ES-I3 (cell line): ENCODE results near the gene OPALIN.
"Not testable (repeated sequence)": the region's sequence is repeated elsewhere in the genome, so short reads cannot be mapped to it uniquely, and the experiment has no call there.

Source experiments
- H3K36me3 ChIP-seq: 2 replicates; pipeline ENCODE4 v1.6.1; 2013; ENCODE audit warnings: mild to moderate bottlenecking, low read length, control low read depth, moderate library complexity; ENCODE audit not compliant: insufficient read depth
- H3K4me1 ChIP-seq: 2 replicates; pipeline ENCODE4 v1.6.1; 2013; ENCODE audit warnings: mild to moderate bottlenecking, control low read depth, low read length; ENCODE audit not compliant: insufficient read depth
- H3K9ac ChIP-seq: 2 replicates; pipeline ENCODE4 v1.6.1; 2013; ENCODE audit warnings: low read depth, mild to moderate bottlenecking, low read length, moderate library complexity
- H3K9me3 ChIP-seq: 2 replicates; pipeline ENCODE4 v1.6.1; 2013; ENCODE audit warnings: mild to moderate bottlenecking, low read length, moderate library complexity; ENCODE audit not compliant: control insufficient read depth, insufficient read depth

Gene OPALIN

DNA sequence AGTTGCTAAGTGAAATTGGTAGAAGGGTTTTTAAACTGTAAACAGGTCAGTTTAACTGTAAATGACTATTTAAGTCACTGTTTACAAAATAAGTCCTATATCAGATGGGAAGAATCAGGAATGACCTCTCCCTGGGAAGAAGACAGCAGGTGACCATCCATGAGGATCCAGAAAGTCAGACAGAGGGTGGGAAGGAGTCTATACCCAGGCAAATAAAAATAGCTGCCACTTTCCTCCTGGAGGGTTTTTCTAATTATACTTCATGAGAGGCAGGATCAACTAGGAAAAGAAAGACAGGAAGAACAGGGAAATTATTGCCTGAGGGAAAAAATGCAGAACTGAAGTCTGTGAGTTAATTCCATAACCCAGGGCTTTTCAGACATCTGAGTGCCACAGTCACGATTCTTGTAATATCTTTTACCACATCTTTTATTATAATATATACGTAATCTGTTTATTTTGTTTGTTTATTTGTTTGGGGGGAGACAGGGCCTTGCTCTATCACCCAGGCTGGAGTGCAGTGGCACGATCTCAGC, 47.6 kb downstream of the OPALIN start:
- Histone ChIP-seq H3K9ac (no peak overlapping the region), H3K9me3 (no peaks in the 10 kb centered on the region), H3K4me1 (peaks cover 48% of the 10 kb centered on the region), H3K36me3 (no peaks in the 10 kb centered on the region)

DNA sequence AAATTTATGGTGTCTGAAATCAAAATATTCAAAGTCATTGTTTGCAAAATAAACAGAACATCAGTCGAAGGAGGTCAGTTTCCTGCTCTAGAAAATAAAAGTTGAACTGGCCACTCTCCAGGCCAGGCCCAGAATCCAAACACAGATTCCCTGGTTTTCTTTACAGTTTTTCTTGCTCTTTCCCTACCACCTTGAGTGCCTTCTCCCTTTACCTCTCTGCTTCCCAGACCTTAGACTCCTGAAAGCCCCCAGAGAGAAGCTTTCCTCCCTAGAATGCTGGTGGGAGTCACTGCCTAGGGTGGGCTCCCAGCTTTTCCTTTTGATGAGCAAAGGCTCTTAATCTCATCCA, 48.5 kb downstream of the OPALIN start:
- Histone ChIP-seq H3K9me3 (no peaks in the 10 kb centered on the region), H3K36me3 (no peaks in the 10 kb centered on the region), H3K4me1 (peaks cover 48% of the 10 kb centered on the region), H3K9ac (peak overlapping the region; percentile 11; the same call in 1 of the 2 replicates)

DNA sequence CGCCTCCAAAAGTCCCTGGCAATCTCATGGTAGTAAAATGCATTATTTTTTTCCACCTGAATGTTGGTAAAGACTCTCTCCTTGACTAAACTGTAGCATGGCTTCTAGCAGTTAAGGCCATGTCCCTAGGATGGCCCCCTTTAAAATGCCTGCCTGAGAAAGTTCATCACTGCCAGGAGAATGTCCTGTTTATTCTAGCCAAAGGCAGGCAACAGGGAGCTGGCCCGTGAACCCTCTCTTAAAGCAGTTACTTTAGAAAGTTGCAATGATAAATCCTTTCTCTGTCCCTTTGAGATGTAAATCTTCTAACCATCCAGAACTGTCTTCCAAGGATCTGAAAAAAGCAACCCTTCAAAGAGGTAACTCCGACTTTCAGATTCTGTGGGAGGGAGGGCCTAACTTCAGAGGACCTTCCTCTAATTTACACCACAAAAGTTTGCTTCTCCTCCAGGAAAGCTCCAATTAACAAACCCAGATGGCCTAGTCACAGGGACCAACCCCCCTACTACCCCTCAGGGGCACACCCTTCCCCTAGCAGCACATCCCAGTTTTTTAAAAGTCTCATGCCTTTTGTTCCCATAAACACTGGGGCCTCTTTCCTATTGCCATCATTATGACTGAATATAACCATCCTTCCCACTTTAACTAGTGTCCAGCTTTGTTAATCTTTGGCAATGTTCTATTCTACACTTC, 49.0 kb downstream of the OPALIN start:
- Histone ChIP-seq H3K9me3 (no peaks in the 10 kb centered on the region), H3K36me3 (no peaks in the 10 kb centered on the region), H3K4me1 (peaks cover 48% of the 10 kb centered on the region), H3K9ac (peak overlapping the region; percentile 11; the same call in 1 of the 2 replicates)

DNA sequence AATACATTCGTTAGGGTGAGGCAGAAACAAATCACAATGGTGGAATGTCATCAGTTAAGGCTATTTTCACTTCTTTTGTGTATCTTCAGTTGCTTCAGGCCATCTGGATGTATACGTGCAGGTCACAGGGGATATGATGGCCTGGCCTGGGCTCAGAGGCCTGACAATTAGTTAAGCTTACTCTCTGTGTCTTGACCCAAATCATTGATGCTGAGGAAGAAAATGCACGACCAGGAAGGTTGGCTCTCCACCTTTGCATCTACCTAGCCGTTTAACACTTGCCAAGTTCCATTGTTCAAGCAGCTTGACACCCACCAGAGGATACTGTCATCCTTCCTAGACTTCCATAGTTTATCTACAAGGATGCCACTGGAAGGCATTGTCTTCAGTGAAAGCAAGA, 49.9 kb downstream of the OPALIN start:
- Histone ChIP-seq H3K9ac (0 out of 2 replicates have a peak overlapping the region, but pooled peaks have one; percentile 2), H3K4me1 (peaks cover 48% of the 10 kb centered on the region)
- H3K9me3 ChIP-seq, H3K36me3 ChIP-seq: not testable (repeated sequence)

DNA sequence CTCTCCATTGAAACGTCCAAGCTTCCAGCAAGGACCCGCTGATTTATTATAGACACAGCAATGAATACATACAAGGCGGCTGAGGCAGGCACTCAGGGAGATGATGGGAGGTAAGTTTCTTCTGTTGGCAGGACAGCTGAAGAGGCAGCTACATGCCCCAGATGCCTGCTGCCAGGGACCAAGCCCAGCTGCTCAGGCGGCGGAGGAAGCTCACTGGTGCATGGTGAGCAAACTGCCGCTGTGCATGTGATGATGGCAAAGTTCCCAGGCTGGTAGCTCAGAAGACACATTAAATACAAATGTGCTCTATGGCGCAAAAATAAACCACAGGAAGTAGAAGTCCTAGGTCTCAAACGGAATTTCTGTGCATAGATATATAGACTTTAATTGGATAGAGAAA, 52.3 kb downstream of the OPALIN start:
- H3K9ac ChIP-seq = no peak overlapping the region
- no peaks in the 10 kb centered on the region for H3K9me3 ChIP-seq
- H3K36me3 ChIP-seq = no peaks in the 10 kb centered on the region; the same call in 1 of the 2 replicates
- peaks cover 46% of the 10 kb centered on the region for H3K4me1 ChIP-seq

DNA sequence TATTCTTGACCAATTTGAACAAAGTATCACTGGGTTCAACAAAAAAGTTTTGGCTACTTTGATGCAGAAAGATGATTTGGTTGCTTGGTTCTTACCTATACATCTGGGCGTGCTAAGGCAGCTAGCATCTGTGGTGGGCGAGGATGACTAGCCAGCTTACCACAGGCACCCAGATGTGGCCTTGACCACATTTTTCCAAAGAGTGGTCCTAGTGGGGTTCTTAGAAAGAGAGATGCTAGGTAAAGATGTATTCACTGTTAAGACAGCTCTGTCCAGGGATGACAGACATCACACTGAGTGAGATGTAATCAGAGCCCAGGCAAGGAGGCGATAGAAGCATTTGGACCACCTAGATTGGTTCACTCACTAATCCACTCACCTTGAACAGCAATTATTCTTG, 53.8 kb downstream of the OPALIN start:
- no peaks in the 10 kb centered on the region for H3K9me3 ChIP-seq
- no peaks in the 10 kb centered on the region; the same call in 1 of the 2 replicates for H3K36me3 ChIP-seq
- no peak overlapping the region for H3K9ac ChIP-seq
- peaks cover 32% of the 10 kb centered on the region for H3K4me1 ChIP-seq

DNA sequence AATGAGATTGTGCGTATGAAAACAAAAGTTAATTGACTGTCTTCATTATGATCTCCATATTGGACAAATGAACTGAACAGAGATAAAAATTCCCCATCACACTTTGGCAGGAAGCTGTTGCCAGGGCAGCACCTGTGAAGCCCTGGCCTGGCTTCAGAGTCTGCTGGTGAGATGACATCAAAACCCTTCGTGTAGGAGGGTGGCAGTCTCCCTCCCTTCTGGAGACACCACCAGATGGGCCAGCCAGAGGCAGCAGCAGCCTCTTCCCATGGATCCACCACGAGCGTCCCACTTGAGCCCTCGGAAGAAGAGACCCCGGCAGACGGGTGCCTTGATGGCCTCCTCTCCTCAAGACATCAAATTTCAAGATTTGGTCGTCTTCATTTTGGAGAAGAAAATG, 54.6 kb downstream of the OPALIN start, which contains the start of gene DNTT:
Gene DNTT (plus strand): TSS at position 205 of the 400 bp plus-strand sequence. CDS start 64 bp downstream, at position 269.
- Histone ChIP-seq H3K4me1 (peaks cover 28% of the 10 kb centered on the region), H3K9me3 (no peaks in the 10 kb centered on the region), H3K9ac (no peak within 1 kb of the TSS), H3K36me3 (no peaks in the 10 kb centered on the region; the same call in 1 of the 2 replicates)

DNA sequence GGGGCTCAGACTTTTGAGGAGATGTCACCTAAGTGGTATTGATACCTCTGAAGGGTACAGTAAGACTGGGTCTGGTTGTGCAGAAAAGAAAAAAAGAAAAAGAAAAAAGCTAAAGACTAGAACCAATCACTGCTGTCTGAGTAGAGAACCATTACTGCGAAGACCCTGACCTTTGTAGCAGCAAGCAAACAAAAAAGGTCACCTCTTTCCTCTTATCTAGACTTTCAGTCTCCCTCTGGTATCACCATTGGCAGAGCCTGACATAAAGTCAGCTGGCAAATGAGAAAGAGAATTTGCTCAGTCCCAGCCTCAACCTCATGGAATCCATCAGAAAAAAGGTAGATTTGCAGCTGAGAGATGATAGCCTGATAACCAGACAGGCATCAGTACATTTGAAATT, 57.2 kb downstream of the OPALIN start:
- Histone ChIP-seq H3K9ac (no peak overlapping the region), H3K9me3 (no peaks in the 10 kb centered on the region)

GRCh38 chr10:96299383-96299782, 59.4 kb downstream of the OPALIN start:
- Histone ChIP-seq H3K4me1 (0 out of 2 replicates have a peak, but pooled peaks cover 5% of the 10 kb centered on the region), H3K9me3 (no peaks in the 10 kb centered on the region), H3K36me3 (no peaks in the 10 kb centered on the region; the same call in 1 of the 2 replicates), H3K9ac (no peak overlapping the region)

More for the DNA sequence above, 57.2 kb downstream of the OPALIN start:
- Histone ChIP-seq H3K4me1 (peaks cover 8% of the 10 kb centered on the region; the same call in 1 of the 2 replicates), H3K36me3 (no peaks in the 10 kb centered on the region; the same call in 1 of the 2 replicates)

GRCh38 chr10:96298362-96298761, 60.4 kb downstream of the OPALIN start:
- Histone ChIP-seq H3K4me1 (peaks cover 7% of the 10 kb centered on the region; the same call in 1 of the 2 replicates), H3K9me3 (no peaks in the 10 kb centered on the region), H3K9ac (no peak overlapping the region)

GRCh38 chr10:96297486-96297885, 61.3 kb downstream of the OPALIN start:
- Histone ChIP-seq H3K36me3 (no peaks in the 10 kb centered on the region), H3K9me3 (no peaks in the 10 kb centered on the region), H3K9ac (no peak overlapping the region), H3K4me1 (peaks cover 13% of the 10 kb centered on the region)

More at GRCh38 chr10:96298362-96298761, 60.4 kb downstream of the OPALIN start:
- no peaks in the 10 kb centered on the region for H3K36me3 ChIP-seq

- H3K9ac ChIP-seq = no peak overlapping the region
- no peaks in the 10 kb centered on the region for H3K9me3 ChIP-seq
- H3K4me1 ChIP-seq = peaks cover 9% of the 10 kb centered on the region
- H3K36me3 ChIP-seq = no peaks in the 10 kb centered on the region
Measured at GRCh38 chr10:96295475-96295874, 63.3 kb downstream of the OPALIN start.
